ENCODE measurements around the gene AOX1. TPM values are rescaled to one million over a fixed set of nuclear protein-coding genes. Genes with fewer than 3 reads are reported as not detected.

The AOX1 gene
- total RNA-seq, 1 experiment from 2014 or later = 3.0 TPM

DNA sequence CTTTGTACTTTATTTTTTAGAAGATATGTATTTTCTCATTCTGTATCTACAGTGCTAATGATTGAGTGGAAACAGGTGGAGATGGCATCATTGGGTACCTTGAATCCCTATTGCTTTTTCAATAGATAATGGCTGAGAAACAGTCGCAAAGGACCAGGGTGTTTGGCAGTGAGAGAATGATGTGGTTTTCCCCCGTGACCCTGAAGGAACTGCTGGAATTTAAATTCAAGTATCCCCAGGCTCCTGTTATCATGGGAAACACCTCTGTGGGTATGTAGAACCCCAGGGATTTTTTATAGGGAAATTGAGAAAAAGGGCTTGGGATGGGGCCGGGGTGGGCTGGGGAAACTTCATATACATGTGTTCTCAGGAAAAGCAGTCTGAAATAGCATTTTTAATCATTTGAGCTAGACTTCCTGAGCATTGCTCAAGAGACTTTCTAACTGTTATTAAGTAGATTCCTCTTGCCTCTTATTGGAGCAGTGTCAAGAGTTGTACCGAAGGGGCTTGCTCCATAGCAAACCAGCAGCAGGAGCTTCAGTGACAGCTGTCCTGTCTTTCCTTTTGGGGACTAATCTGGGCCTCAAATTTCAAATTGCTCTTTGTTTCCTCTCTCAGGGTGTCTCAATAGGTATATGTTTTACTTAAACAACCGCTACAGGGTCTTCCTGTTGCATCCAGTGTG is 18.9 kb downstream of the AOX1 start:
- POLR2A ChIA-PET = no interaction called here
- no TSS peak for BruUV-seq (replicated peaks)
- ATAC-seq = no peak
- H3K9me3 ChIP-seq (ENCODE audit: control insufficient read depth, insufficient read depth, low read depth, low read length) = no peaks in the 10 kb centered on the region
- DNase-seq (ENCODE audit: low read depth, low spot score) = no peak
- CTCF ChIA-PET = no interaction called here
- intact Hi-C loops (cut with micrococcal nuclease; ENCODE audit: unreplicated experiment) = no loop called here
- H3K4me3 ChIP-seq (ENCODE audit: low read depth in 2 of 2, low read length in 2 of 2) = no peak overlapping the region
- no peak overlapping the region for H3K27ac ChIP-seq (ENCODE audit: low read length)
- H3K27me3 ChIP-seq (ENCODE audit: control insufficient read depth, insufficient read depth, low read length) = no peaks in the 10 kb centered on the region
- H3K4me1 ChIP-seq (ENCODE audit: control insufficient read depth, insufficient read depth, low read length) = no peaks in the 10 kb centered on the region
- H3K36me3 ChIP-seq (ENCODE audit: control insufficient read depth, insufficient read depth, low read length) = no peaks in the 10 kb centered on the region
- in situ Hi-C loops (cut with HindIII; ENCODE audit: low pct_unique_long_range_greater_than_20kb, low sequenced_read_pairs) = no loop called here
- TF ChIP-seq, protein P1, sequence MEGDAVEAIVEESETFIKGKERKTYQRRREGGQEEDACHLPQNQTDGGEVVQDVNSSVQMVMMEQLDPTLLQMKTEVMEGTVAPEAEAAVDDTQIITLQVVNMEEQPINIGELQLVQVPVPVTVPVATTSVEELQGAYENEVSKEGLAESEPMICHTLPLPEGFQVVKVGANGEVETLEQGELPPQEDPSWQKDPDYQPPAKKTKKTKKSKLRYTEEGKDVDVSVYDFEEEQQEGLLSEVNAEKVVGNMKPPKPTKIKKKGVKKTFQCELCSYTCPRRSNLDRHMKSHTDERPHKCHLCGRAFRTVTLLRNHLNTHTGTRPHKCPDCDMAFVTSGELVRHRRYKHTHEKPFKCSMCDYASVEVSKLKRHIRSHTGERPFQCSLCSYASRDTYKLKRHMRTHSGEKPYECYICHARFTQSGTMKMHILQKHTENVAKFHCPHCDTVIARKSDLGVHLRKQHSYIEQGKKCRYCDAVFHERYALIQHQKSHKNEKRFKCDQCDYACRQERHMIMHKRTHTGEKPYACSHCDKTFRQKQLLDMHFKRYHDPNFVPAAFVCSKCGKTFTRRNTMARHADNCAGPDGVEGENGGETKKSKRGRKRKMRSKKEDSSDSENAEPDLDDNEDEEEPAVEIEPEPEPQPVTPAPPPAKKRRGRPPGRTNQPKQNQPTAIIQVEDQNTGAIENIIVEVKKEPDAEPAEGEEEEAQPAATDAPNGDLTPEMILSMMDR (IDR thresholded peaks at IDR 0.05) = no peak
- TF ChIP-seq, protein P2, sequence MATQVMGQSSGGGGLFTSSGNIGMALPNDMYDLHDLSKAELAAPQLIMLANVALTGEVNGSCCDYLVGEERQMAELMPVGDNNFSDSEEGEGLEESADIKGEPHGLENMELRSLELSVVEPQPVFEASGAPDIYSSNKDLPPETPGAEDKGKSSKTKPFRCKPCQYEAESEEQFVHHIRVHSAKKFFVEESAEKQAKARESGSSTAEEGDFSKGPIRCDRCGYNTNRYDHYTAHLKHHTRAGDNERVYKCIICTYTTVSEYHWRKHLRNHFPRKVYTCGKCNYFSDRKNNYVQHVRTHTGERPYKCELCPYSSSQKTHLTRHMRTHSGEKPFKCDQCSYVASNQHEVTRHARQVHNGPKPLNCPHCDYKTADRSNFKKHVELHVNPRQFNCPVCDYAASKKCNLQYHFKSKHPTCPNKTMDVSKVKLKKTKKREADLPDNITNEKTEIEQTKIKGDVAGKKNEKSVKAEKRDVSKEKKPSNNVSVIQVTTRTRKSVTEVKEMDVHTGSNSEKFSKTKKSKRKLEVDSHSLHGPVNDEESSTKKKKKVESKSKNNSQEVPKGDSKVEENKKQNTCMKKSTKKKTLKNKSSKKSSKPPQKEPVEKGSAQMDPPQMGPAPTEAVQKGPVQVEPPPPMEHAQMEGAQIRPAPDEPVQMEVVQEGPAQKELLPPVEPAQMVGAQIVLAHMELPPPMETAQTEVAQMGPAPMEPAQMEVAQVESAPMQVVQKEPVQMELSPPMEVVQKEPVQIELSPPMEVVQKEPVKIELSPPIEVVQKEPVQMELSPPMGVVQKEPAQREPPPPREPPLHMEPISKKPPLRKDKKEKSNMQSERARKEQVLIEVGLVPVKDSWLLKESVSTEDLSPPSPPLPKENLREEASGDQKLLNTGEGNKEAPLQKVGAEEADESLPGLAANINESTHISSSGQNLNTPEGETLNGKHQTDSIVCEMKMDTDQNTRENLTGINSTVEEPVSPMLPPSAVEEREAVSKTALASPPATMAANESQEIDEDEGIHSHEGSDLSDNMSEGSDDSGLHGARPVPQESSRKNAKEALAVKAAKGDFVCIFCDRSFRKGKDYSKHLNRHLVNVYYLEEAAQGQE (IDR thresholded peaks at IDR 0.05; ENCODE audit: insufficient read depth in 1 of 2, low read depth in 2 of 2, low read length in 1 of 2) = no peak
- TF ChIP-seq SIN3A (IDR thresholded peaks at IDR 0.05; ENCODE audit: borderline replicate concordance, insufficient read depth, low read depth, low read length) = no peak
- no peak for TF ChIP-seq TCF7L2 (IDR thresholded peaks at IDR 0.05; ENCODE audit: low read depth, low read length)
- no peak for TF ChIP-seq POLR2AphosphoS5 (IDR thresholded peaks at IDR 0.05; ENCODE audit: low read depth, low read length)

DNA sequence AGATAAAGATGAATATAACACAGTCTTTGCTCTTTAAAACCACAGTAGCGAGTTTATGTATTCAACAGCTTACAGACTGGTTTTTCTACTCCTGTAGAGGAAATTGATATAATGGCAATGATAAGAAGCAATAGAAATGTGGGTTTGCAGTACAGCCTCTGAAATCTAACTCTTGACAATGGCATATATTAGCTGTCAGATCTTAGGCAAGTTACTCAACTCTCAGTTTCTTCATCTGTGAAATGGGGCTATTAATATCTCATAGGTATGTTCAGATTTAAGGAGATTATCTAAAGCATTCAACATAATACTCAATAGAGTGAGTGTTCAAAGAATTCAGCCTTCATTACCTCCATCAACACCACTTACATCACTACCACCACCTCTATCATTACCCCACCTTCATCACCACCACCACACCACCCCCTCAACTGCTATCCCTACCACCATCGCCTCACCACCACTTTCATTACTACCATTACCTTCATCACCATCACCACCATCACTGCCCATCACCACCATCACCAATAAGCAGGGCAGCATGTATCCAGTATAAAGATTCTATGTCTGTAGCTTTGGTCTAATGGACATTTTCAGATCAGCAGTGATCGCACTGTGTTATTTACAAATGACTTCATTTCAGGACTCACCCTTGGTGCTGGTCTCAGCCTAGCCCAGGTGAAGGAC is 22.7 kb downstream of the AOX1 start:
- no peak for DNase-seq (ENCODE audit: low read depth, low spot score)
- CTCF ChIA-PET = no interaction called here

More for the DNA sequence above, 22.7 kb downstream of the AOX1 start:
- no peak for ATAC-seq
- POLR2A ChIA-PET = no interaction called here
- Histone ChIP-seq H3K9me3 (ENCODE audit: control insufficient read depth, insufficient read depth, low read depth, low read length) (no peaks in the 10 kb centered on the region), H3K36me3 (ENCODE audit: control insufficient read depth, insufficient read depth, low read length) (no peaks in the 10 kb centered on the region), H3K4me1 (ENCODE audit: control insufficient read depth, insufficient read depth, low read length) (no peaks in the 10 kb centered on the region), H3K27me3 (ENCODE audit: control insufficient read depth, insufficient read depth, low read length) (no peaks in the 10 kb centered on the region), H3K4me3 (ENCODE audit: low read depth in 2 of 2, low read length in 2 of 2) (no peak overlapping the region), H3K27ac (ENCODE audit: low read length) (no peak overlapping the region)
- TF ChIP-seq, protein P2 (IDR thresholded peaks at IDR 0.05; ENCODE audit: insufficient read depth in 1 of 2, low read depth in 2 of 2, low read length in 1 of 2) = no peak
- TF ChIP-seq SIN3A (IDR thresholded peaks at IDR 0.05; ENCODE audit: borderline replicate concordance, insufficient read depth, low read depth, low read length) (no peak), TCF7L2 (IDR thresholded peaks at IDR 0.05; ENCODE audit: low read depth, low read length) (no peak), POLR2AphosphoS5 (IDR thresholded peaks at IDR 0.05; ENCODE audit: low read depth, low read length) (no peak)
- TF ChIP-seq, protein P1 (IDR thresholded peaks at IDR 0.05) = no peak
- BruUV-seq (replicated peaks) = no TSS peak
- in situ Hi-C loops (cut with HindIII; ENCODE audit: low pct_unique_long_range_greater_than_20kb, low sequenced_read_pairs) (no loop called here), intact Hi-C loops (cut with micrococcal nuclease; ENCODE audit: unreplicated experiment) (no loop called here)

All from Panc1 (cell line).